IMR-90 (cell line): ENCODE results near the gene ZNF598. TPM values are rescaled to one million over a fixed set of nuclear protein-coding genes. Genes with fewer than 3 reads are reported as not detected.

Source experiments
- ATAC-seq: fragments of 200-7000 bp; cut with Tn5 transposase; 2 replicates; pipeline ENCODE4 v1.9.1; 2020; ENCODE audit warnings: low read depth, mild to moderate bottlenecking, moderate library complexity
- BruUV-seq: library from RNA; stranded (reverse); fragments of 400-500 nt; replicated peaks from 2 replicates; lab custom pipeline; 2021; lab: Mats Ljungman, UMichigan
- CTCF ChIA-PET: fragments of 300-600 bp; formaldehyde crosslinking; extraction: SDS; loops from one replicate; lab custom pipeline; 2021; ENCODE audit warnings: antibody characterized with exemption; lab: Yijun Ruan, JAX
- POLR2A ChIA-PET: fragments of 300-600 bp; sonication (Branson Sonifier 250); formaldehyde crosslinking; loops from one replicate; lab custom pipeline; 2022; ENCODE audit warnings: antibody characterized with exemption; ENCODE audit not compliant: unreplicated experiment; lab: Charles Lee
- DNase-seq: peaks from one replicate; pipeline ENCODE4 v3.0.0; 2013
- H2AFZ ChIP-seq: replicated peaks from 2 replicates; pipeline ENCODE3; 2013; ENCODE audit warnings: low read length, mild to moderate bottlenecking; ENCODE audit not compliant: poor library complexity
- H2AK5ac ChIP-seq: 2 replicates; pipeline ENCODE4 v1.6.1; 2013; ENCODE audit warnings: low read depth, low read length, inconsistent platforms
- H2AK9ac ChIP-seq: replicated peaks from 2 replicates; pipeline ENCODE3; 2013; ENCODE audit warnings: mild to moderate bottlenecking, low read depth, low read length, moderate library complexity; ENCODE audit not compliant: poor library complexity
- H2BK120ac ChIP-seq: 2 replicates; pipeline ENCODE4 v1.6.1; 2013; ENCODE audit warnings: low read depth, low read length, inconsistent platforms
- H2BK15ac ChIP-seq: 3 replicates; pipeline ENCODE4 v1.6.1; 2013; ENCODE audit warnings: low read depth, low read length, inconsistent platforms
- H2BK20ac ChIP-seq: 2 replicates; pipeline ENCODE4 v1.6.1; 2013; ENCODE audit warnings: low read depth, mild to moderate bottlenecking, inconsistent platforms, low read length, moderate library complexity
- H2BK5ac ChIP-seq: 2 replicates; pipeline ENCODE4 v1.6.1; 2013; ENCODE audit warnings: mild to moderate bottlenecking, low read depth, low read length, inconsistent platforms; ENCODE audit not compliant: poor library complexity, severe bottlenecking
- H3K14ac ChIP-seq: replicated peaks from 2 replicates; pipeline ENCODE4 v1.6.1; 2013; ENCODE audit warnings: low read depth, low read length, inconsistent platforms
- H3K18ac ChIP-seq: 2 replicates; pipeline ENCODE4 v1.6.1; 2013; ENCODE audit warnings: low read depth, low read length, control low read depth
- H3K23ac ChIP-seq: 2 replicates; pipeline ENCODE4 v1.6.1; 2013; ENCODE audit warnings: low read depth, low read length, inconsistent platforms
- H3K27ac ChIP-seq: 2 replicates; pipeline ENCODE4 v1.5.1; 2013; ENCODE audit warnings: mild to moderate bottlenecking, control low read depth, low read length; ENCODE audit not compliant: insufficient read depth
- H3K27me3 ChIP-seq: 2 replicates; pipeline ENCODE4 v1.6.1; 2013; ENCODE audit warnings: low read length; ENCODE audit not compliant: control insufficient read depth, insufficient read depth
- H3K36me3 ChIP-seq: 2 replicates; pipeline ENCODE4 v1.6.1; 2013; ENCODE audit warnings: low read length, mixed read lengths; ENCODE audit not compliant: control insufficient read depth, insufficient read depth
- H3K4ac ChIP-seq: 2 replicates; pipeline ENCODE4 v1.6.1; 2013; ENCODE audit warnings: low read depth, low read length, inconsistent platforms
- H3K4me1 ChIP-seq: 2 replicates; pipeline ENCODE4 v1.6.1; 2013; ENCODE audit warnings: low read length, mixed read lengths; ENCODE audit not compliant: control insufficient read depth, insufficient read depth
- H3K4me2 ChIP-seq: 2 replicates; pipeline ENCODE4 v1.6.1; 2013; ENCODE audit warnings: low read depth, mild to moderate bottlenecking, control low read depth, low read length, moderate library complexity
- H3K4me3 ChIP-seq: 2 replicates; pipeline ENCODE4 v1.5.1; 2013; ENCODE audit warnings: low read depth, mild to moderate bottlenecking, control low read depth, low read length, moderate library complexity; ENCODE audit not compliant: insufficient read depth
- H3K56ac ChIP-seq: 2 replicates; pipeline ENCODE4 v1.6.1; 2013; ENCODE audit warnings: low read length, inconsistent platforms; ENCODE audit not compliant: insufficient read depth; ENCODE audit errors: extremely low read depth
- H3K79me1 ChIP-seq, 2 experiments: 2 replicates each; pipeline ENCODE4 v1.6.1; 2013; ENCODE audit warnings: low read length in 2 of 2, inconsistent platforms in 1 of 2, low read depth in 1 of 2
- H3K9ac ChIP-seq: 2 replicates; pipeline ENCODE4 v1.6.1; 2013; ENCODE audit warnings: low read depth, low read length, control low read depth
- H3K9me1 ChIP-seq: 2 replicates; pipeline ENCODE4 v1.6.1; 2013; ENCODE audit warnings: low read length, inconsistent platforms; ENCODE audit not compliant: insufficient read depth
- H3K9me3 ChIP-seq: 2 replicates; pipeline ENCODE4 v1.6.1; 2013; ENCODE audit warnings: low read length; ENCODE audit not compliant: control insufficient read depth, insufficient read depth
- H4K20me1 ChIP-seq: 2 replicates; pipeline ENCODE4 v1.6.1; 2013; ENCODE audit warnings: low read length, inconsistent platforms; ENCODE audit not compliant: insufficient read depth
- H4K5ac ChIP-seq: 2 replicates; pipeline ENCODE4 v1.6.1; 2013; ENCODE audit warnings: mild to moderate bottlenecking, low read depth, low read length, control low read depth
- H4K8ac ChIP-seq, 2 experiments: 2 replicates each; pipeline ENCODE4 v1.6.1; 2013; ENCODE audit warnings: low read depth in 2 of 2, low read length in 2 of 2, control low read depth in 1 of 2, inconsistent platforms in 1 of 2
- H4K91ac ChIP-seq: 2 replicates; pipeline ENCODE4 v1.6.1; 2013; ENCODE audit warnings: low read depth, low read length, inconsistent platforms; ENCODE audit not compliant: insufficient read depth
- CHD1 ChIP-seq: IDR thresholded peaks from 2 replicates; pipeline ENCODE4 v1.6.1; 2012; ENCODE audit warnings: low read depth, low read length, improper control_type of control experiment
- WGBS, 2 experiments: methylation state at CpG; one replicate each; pipeline versions ENCODE4 v1.1.5 to v1.1.7; 2013; ENCODE audit warnings: missing lambda C conversion rate in 2 of 2; ENCODE audit not compliant: insufficient read length in 1 of 2; ENCODE audit errors: extremely low coverage in 2 of 2; 5-methylcytosine and 5-hydroxymethylcytosine counted together
- dilution Hi-C: fragments of 300-500 bp; cut with HindIII; formaldehyde crosslinking; loops from one replicate; pipeline ENCODE4 v1.14.3; 2018; ENCODE audit warnings: low sequenced_read_pairs; ENCODE audit not compliant: unreplicated experiment
- in situ Hi-C: fragments of 300-500 bp; cut with MboI; formaldehyde crosslinking; loops from 3 replicates; pipeline ENCODE4 v1.14.3; 2019; ENCODE audit warnings: low sequenced_read_pairs, inconsistent platforms, mixed read lengths
- intact Hi-C: fragments of 100-400 bp; cut with micrococcal nuclease; formaldehyde crosslinking; loops from 2 replicates; pipeline ENCODE4 v1.10.0; 2022
- polyA plus RNA-seq, 3 experiments: library from polyadenylated mRNA; depleted of rRNA; stranded (reverse); fragments of >200 nt; gene quantifications; 2 replicates each; pipeline ENCODE4 v1.2.3, GENCODE V29; 2012; ENCODE audit warnings: low replicate concordance in 1 of 3
- total RNA-seq: library from RNA; depleted of rRNA; stranded (reverse); fragments of >200 nt; gene quantifications from 2 replicates; pipeline ENCODE4 v1.2.3, GENCODE V29; 2012

Gene ZNF598
- total and polyA plus RNA-seq, 2 of the 4 experiments (the other 2 are of a cell fraction), result 3.4 to 36.4 TPM

- H3K14ac ChIP-seq, result no peak overlapping the region
- ChIA-PET POLR2A (interaction anchor here (1.0 kb wide), 1 partner anchor 152 kb away, joined by 3 read pairs; the partner anchor contains the start of gene TRAF7), CTCF (interaction anchor here (0.9 to 1.7 kb wide), 3 partner anchors 10 to 24 kb away, joined by 3 to 8 read pairs (median 5); no protein-coding TSS in a partner anchor)
- H2AK5ac ChIP-seq, result peak overlapping the region; percentile 17; the same call in 1 of the 2 replicates
- no peaks in the 10 kb centered on the region for H3K9me3 ChIP-seq
- no peak overlapping the region for H3K27ac ChIP-seq
- H4K20me1 ChIP-seq, result peaks cover 71% of the 10 kb centered on the region
- no peak overlapping the region for H2AFZ ChIP-seq
- H2BK20ac ChIP-seq, result no peak overlapping the region
- no peak overlapping the region for H2BK5ac ChIP-seq
- dilution Hi-C loops (no loop called here), in situ Hi-C loops (no loop called here), intact Hi-C loops (loop anchor here (5.0 kb wide), 1 partner anchor 139 kb away; no protein-coding TSS in a partner anchor)
- 88% methylated on average over 3 of the region's 8 CpGs; no CpG with 5 or more reads in 1 of the 2 experiments for WGBS, 2 experiments
- no peak overlapping the region for H3K4ac ChIP-seq
- H3K18ac ChIP-seq, result no peak overlapping the region
- ATAC-seq (no peak), DNase-seq (no peak)
- TF ChIP-seq CHD1, result no peak
- no peak overlapping the region for H3K4me2 ChIP-seq
- H4K5ac ChIP-seq, result no peak overlapping the region
- peaks cover 10 to 83% of the 10 kb centered on the region in 2 experiments; a peak in 3 of 4 replicates for H3K79me1 ChIP-seq
- no peak overlapping the region for H2AK9ac ChIP-seq
- peaks cover 21% of the 10 kb centered on the region for H3K4me1 ChIP-seq
- no peak overlapping the region for H3K23ac ChIP-seq
- no peak overlapping the region for H3K9ac ChIP-seq
- H3K4me3 ChIP-seq, result no peak overlapping the region
- H2BK15ac ChIP-seq, result no peak overlapping the region
- H3K56ac ChIP-seq, result no peak overlapping the region
- H3K36me3 ChIP-seq, result peaks cover 54% of the 10 kb centered on the region
- no peak overlapping the region for H4K8ac ChIP-seq
- no peaks in the 10 kb centered on the region for H3K27me3 ChIP-seq
- no TSS peak for BruUV-seq
- H2BK120ac ChIP-seq, result no peak overlapping the region
- peaks cover 8% of the 10 kb centered on the region; the same call in 1 of the 2 replicates for H3K9me1 ChIP-seq
- H4K91ac ChIP-seq, result no peak overlapping the region
Observed at GRCh38 chr16:2003231-2003826, 6.3 kb downstream of the ZNF598 start.
